Adrenal gland (tissue), 5 donors: ENCODE results near the gene FAM20C.

ENCODE experiments used
- POLR2A ChIP-seq, 2 donors: fragments of 450-650 bp; IDR thresholded peaks; one replicate each; pipeline ENCODE4 v1.6.1; 2017; ENCODE audit warnings: antibody characterized with exemption in 2 of 2, mild to moderate bottlenecking in 2 of 2, moderate library complexity in 1 of 2
- TF ChIP-seq, protein P1 (sequence below), 6 experiments: fragments of 450-650 bp in 4 of 6; fragments of 200-600 bp in 2 of 6; sonication (generic) in 1 of 6; IDR thresholded peaks; 1 replicate in 5 of 6; 2 replicates in 1 of 6; pipeline versions ENCODE4 v1.5.1 to v1.8.0; 2016 to 2021; ENCODE audit warnings: antibody characterized with exemption in 6 of 6, mild to moderate bottlenecking in 2 of 6, moderate library complexity in 1 of 6
- donor health status: DM: no; HTN: no; CAD: no.

DNA sequence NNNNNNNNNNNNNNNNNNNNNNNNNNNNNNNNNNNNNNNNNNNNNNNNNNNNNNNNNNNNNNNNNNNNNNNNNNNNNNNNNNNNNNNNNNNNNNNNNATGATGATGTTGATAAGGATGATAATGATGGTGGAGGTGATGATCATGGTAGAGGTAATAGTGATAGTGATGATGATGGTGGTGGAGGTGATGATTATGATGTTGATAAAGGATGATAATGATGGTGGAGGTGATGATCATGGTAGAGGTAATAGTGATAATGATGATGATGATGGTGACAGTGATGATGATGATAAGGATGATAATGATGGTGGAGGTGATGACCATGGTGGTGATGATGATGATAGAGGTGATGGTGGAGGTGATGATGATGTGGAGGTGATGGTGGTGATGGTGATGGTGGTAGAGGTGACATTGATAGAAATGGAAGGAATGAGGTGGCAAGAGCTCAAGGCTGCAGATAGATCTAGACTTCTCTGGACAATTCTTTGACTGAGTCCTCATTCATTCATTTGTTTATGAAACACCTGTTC is 47.8 kb downstream of the FAM20C start:
- TF ChIP-seq, protein P1, sequence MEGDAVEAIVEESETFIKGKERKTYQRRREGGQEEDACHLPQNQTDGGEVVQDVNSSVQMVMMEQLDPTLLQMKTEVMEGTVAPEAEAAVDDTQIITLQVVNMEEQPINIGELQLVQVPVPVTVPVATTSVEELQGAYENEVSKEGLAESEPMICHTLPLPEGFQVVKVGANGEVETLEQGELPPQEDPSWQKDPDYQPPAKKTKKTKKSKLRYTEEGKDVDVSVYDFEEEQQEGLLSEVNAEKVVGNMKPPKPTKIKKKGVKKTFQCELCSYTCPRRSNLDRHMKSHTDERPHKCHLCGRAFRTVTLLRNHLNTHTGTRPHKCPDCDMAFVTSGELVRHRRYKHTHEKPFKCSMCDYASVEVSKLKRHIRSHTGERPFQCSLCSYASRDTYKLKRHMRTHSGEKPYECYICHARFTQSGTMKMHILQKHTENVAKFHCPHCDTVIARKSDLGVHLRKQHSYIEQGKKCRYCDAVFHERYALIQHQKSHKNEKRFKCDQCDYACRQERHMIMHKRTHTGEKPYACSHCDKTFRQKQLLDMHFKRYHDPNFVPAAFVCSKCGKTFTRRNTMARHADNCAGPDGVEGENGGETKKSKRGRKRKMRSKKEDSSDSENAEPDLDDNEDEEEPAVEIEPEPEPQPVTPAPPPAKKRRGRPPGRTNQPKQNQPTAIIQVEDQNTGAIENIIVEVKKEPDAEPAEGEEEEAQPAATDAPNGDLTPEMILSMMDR (IDR thresholded peaks at IDR 0.05): no peak
- no peak for TF ChIP-seq POLR2A (IDR thresholded peaks at IDR 0.05)
